GM21367 (cell line): ENCODE measurements around the gene SUCLG1.
"Not testable (repeated sequence)": the region's sequence is repeated elsewhere in the genome, so short reads cannot be mapped to it uniquely, and the experiment has no call there.

Source experiments
- ATAC-seq: cut with Tn5 transposase; IDR thresholded peaks from one replicate; pipeline ENCODE4 v1.9.1; 2021; ENCODE audit not compliant: unreplicated experiment

Gene SUCLG1

GRCh38 chr2:84459018-84459943 lies at the start of gene SUCLG1:
Gene SUCLG1, minus strand, starts transcription at chr2:84459280. Its CDS starts 11 bp downstream, at chr2:84459269.
- peak; percentile 93 for ATAC-seq

DNA sequence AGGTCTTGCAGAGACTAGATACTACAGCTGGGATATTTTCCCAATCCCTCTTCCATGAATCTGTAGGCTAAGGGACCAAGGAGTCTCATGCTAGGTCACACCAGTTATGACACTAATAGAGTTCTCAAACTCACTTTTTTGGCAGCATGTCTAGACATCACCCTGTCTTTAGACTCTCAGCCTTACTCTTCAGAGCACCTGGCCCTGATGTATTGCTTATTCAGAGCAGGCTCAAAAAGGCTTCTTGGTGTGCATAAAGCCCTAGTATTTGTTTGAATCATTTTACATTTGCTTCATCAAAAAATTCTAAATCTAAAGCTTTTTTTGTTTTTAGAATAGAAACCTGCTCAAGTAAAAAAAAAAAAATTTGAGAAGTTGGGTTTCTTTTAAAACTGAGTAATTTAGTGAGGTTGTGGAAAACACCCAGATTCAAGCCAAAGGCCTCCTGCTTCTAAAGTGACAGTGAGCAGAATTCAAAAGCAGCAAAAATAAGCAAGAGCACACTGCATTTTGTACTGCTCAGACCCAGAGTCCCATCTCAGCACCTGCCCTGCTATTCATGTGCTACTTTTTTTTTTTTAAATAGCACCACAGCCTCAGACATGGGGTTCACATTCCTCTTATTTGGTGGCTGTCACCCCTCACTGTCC lies 39.2 kb upstream of the SUCLG1 start:
- no peak for ATAC-seq

GRCh38 chr2:84497285-84497684 lies 38.2 kb upstream of the SUCLG1 start:
- no peak for ATAC-seq

DNA sequence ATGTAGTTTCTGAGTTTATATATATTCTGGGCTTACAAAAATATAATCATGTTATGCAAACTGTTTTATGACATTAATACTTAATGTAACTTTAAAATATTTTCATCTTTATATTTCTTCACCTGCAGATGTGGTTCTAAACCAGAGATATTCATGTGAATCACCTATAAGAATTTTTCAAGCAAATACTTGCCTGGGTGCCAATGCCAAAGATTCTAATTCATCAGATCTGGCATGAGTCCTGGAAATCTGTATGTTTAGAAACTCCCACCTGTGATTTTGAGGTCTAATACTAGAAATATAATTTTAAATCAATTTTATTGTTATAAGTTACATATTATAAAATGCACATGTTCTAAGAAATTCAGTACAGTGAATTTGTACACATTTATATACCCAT lies 37.3 kb upstream of the SUCLG1 start:
- ATAC-seq = no peak

DNA sequence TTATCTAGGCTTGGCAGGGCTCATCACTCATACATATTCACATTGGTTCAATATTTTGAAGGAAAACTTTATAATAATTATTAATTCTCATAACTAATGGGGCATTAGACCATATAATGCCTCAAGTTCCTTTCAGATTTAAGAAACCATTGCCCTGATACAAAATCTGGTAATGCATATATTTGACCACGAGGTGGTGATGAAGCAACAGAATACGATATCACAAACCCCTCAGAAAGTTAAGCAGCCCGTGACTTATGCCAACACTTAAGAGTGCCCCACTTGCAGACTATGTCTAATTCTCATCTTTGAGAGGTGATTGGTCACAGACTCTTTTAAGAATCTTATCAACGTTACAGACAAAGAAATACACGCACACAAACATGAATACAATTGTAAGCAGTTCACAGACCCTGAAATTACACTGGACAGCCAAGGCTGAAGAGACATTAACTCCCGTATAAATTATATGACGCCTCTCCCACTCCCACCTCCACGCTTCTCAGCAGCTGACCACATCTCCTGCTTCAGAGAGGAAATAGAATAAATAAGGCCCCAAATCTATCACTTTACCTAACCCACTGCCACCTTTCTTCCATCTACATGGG lies 36.6 kb upstream of the SUCLG1 start:
- peak; percentile 72 for ATAC-seq

- ATAC-seq = no peak
These were observed 35.0 kb upstream of the SUCLG1 start for GRCh38 chr2:84494070-84494469.

DNA sequence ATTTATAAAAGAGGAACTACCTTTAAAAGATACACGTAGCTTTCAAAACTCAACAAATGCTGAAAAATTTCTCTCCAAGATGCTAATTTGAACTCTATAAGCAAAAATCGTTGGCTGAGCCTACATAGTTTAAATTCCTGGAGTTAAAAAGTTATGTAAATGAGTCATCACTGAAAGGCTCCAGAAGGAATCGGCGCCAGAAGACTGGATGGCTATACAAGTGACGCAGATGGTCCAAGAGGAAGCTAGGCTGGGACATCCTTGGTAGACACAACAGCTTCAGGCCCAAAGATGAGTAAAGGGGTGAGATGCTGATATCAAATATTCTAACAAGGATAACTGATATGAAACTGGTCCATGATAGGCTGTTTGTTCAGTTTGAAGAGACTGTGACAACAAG lies 34.4 kb upstream of the SUCLG1 start:
- no peak for ATAC-seq

- no peak for ATAC-seq
These were observed 33.5 kb upstream of the SUCLG1 start for GRCh38 chr2:84492571-84492970.

- no peak for ATAC-seq
These were observed 32.7 kb upstream of the SUCLG1 start for GRCh38 chr2:84491741-84492140.

DNA sequence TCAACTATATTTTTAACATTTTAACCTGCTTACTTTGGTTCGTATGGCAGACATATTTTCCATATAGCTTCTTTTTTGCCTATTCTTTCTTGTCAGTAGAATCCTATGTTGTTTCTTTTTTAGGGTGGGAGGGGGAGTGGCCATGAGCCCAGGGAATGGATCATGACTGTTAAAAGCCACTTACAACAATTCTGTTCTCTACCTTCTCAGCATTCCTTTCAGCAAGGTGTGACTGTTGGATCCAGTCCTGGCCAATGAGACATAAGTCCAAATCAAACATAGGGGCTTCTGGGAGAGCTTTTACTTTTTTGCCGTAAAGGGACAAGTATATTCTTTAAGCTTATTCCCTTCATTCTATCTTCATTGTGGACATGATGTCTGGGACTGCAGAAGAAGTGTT lies 32.2 kb upstream of the SUCLG1 start:
- ATAC-seq = no peak

DNA sequence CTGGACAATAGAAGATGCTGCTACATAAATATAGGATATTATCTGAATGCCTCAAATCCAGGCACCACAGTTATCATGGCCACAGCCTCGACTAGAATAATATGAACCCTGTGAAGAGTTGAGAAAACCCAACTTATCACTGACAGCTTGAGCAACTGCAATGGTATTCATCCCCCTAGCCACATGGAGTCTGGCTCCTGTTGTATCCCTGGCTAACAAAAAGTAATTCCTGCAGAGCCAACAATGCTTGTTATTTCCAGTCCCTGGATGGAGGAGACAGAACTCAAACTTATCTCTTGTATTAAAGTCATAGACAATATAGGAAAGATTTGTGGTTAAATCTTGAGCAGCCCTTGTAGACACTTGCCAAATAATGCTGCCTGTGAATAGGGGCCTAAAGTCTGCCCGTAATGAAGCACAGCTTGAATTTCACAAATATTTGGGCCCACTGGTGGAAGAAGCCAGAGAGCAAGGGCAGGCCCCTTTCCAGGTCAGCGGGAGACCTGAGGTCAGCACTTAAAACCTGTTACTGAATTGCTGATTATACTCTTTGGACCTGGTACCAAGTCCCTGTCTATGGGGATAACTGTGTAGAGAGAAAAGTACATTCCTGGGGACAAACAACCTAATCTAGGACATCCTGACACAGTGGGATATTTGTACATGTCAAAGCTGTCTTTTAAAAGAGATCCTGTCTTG lies 28.4 kb upstream of the SUCLG1 start:
- no peak for ATAC-seq

DNA sequence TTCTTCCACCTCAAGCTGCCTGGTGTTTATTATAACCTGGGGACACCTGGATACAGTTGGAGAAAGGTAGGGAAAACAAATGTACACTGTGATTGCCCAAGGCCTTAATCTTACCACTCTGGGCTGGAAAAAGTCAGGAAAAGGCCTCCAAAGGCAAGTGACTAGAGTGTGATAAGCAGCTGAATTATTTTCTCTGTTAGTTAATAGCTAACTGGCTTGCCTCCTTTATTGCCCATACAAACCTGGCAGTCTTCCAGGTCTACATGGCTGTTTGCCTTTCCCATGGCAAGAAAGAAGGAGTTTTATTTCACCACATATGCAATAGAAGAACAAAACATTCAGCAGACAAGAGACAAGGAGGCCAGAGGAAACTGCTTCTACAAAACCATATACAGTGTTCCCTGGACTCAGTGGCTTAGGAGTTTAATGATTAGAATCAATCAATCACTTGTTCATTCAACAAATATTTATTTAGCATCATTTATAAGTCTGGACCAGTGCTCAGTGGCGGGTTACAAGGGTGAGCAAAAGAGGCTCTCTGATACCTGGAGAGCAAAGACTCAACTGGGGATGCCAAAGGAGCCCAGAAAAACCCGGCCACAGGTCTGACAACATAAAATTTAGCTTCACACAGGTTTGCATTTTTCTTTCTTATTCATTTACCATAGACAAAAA lies 27.5 kb upstream of the SUCLG1 start:
- ATAC-seq = no peak

DNA sequence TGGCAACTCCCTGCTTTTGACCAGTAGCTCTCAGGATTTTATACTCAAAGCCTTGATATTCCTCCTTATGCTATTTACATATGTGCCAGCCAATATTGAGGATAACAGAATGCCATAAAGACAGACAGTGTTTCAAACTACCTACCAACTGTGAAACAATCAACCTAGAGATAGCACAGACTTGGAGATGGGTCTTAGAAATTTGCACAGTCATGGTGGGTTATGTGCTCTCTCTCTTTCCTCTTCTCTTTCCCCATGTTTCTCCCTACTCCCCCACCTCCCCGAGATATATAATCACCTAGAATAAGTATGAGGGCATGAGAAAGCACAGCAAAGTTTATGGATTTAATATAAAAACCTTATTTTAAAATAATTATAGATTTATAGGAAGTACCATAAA lies 24.2 kb upstream of the SUCLG1 start:
- no peak for ATAC-seq

GRCh38 chr2:84482603-84483002 lies 23.5 kb upstream of the SUCLG1 start:
- no peak for ATAC-seq

DNA sequence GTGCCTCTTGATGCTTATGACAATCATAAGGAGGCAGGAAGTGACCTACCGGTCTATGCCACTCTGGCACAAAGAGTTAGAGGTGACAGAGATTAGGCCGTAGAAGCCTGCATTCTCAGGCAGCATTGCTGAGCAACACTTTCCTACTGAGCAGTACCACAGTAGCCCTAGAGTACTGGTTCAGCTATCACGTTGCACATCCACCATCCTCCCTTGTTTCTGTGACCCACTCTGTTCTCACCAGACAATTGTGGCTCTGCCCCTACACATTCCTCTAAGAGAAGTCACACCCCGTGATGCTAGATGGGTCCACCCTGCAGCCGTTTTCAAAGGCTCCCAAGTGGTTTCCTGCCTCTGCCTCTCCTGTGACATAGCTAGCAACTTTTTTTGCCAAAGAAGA lies 22.6 kb upstream of the SUCLG1 start:
- no peak for ATAC-seq

- ATAC-seq = no peak
These were observed 19.8 kb upstream of the SUCLG1 start for GRCh38 chr2:84478867-84479266.

GRCh38 chr2:84477886-84478285 lies 18.8 kb upstream of the SUCLG1 start:
- no peak for ATAC-seq

- no peak for ATAC-seq
These were observed 15.1 kb upstream of the SUCLG1 start for GRCh38 chr2:84474176-84474575.

DNA sequence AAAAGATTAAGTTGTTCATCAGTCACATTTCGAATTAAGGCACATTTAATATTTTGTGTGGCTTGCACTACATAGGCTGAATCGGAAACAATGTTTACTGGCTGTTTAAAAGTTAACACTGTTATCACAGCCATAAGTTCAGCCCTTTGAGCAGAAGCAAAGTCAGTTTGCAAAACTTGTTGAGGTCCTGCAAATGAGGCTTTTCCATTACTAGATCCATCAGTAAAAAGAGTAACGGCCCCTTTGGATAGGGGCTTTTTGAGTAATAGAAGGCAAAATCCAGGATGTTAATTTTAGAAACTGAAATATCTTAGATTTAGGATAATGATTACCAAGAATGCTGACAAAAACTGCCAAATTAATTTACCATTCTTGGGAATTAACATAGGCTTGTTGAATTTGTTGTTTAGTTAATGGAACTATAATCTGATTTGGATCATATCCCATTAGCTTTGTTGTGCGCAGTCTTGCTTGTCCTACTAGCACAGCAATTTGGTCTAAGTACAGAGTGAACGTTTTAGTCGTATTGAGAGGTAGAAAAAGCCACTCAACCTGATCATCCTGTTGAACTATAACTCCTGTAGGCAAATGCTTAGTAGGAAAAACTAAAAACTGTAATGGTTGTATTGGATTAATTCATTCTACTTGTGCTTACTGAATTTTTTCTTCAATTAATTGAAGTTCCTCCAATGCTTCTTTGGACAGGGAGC lies 13.9 kb upstream of the SUCLG1 start:
- no peak for ATAC-seq

DNA sequence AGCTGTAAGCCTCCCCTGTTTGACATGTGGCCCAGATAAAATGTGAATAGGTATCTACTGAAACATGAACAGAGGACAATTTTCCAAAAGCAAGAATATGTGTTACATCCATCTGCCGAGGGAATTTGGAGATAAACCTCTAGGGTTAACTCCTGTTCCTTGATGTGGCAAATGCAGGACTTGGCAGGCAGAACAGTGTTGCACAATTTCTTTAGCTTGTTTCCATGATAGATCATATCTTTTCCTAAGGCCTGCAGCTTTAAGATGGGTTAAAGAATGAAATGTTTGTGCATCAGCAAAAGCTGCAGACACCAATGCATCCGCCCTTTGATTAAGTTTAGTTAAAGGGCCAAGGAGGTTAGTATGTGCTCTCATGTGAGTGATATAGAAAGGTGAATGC lies 13.3 kb upstream of the SUCLG1 start:
- not testable (repeated sequence) for ATAC-seq
